MCF 10A (cell line): Measurements from ENCODE around the gene MORN1. TPM values are rescaled to one million over a fixed set of nuclear protein-coding genes. Genes with fewer than 3 reads are reported as not detected.

ENCODE experiments used
- BruUV-seq: library from RNA; stranded (reverse); fragments of 400-500 nt; replicated peaks from 2 replicates; lab custom pipeline; 2021; lab: Mats Ljungman, UMichigan
- CTCF ChIA-PET: fragments of 300-600 bp; sonication (Branson Sonifier 250); formaldehyde crosslinking; extraction: SDS; loops from one replicate; lab custom pipeline; 2021; ENCODE audit warnings: antibody characterized with exemption, inconsistent platforms; lab: Yijun Ruan, JAX
- POLR2A ChIA-PET: fragments of 300-600, 350-650 bp; sonication (Branson Sonifier 250); formaldehyde crosslinking; extraction: SDS; loops from one replicate; lab custom pipeline; 2020; ENCODE audit warnings: antibody characterized with exemption, inconsistent platforms; lab: Yijun Ruan, JAX
- DNase-seq: peaks from one replicate; pipeline ENCODE4 v3.0.0-alpha.2; 2018; ENCODE audit not compliant: unreplicated experiment
- H3K27ac Mint-ChIP-seq: one replicate; pipeline ENCODE4 v1.8.0; 2022; ENCODE audit warnings: mild to moderate bottlenecking, low read depth, mixed read lengths; ENCODE audit not compliant: unreplicated experiment
- H3K27me3 Mint-ChIP-seq: one replicate; pipeline ENCODE4 v1.8.0; 2022; ENCODE audit warnings: mixed read lengths; ENCODE audit not compliant: insufficient read depth, unreplicated experiment
- H3K36me3 Mint-ChIP-seq: one replicate; pipeline ENCODE4 v1.8.0; 2022; ENCODE audit warnings: mild to moderate bottlenecking, moderate library complexity, mixed read lengths; ENCODE audit not compliant: insufficient read depth, unreplicated experiment
- H3K4me1 Mint-ChIP-seq: one replicate; pipeline ENCODE4 v1.8.0; 2022; ENCODE audit warnings: mixed read lengths; ENCODE audit not compliant: insufficient read depth, unreplicated experiment
- H3K4me3 Mint-ChIP-seq: one replicate; pipeline ENCODE4 v1.8.0; 2022; ENCODE audit warnings: mild to moderate bottlenecking, moderate library complexity, mixed read lengths; ENCODE audit not compliant: unreplicated experiment
- H3K9me3 Mint-ChIP-seq: one replicate; pipeline ENCODE4 v1.8.0; 2022; ENCODE audit warnings: mixed read lengths; ENCODE audit not compliant: unreplicated experiment
- intact Hi-C: fragments of 100-400 bp; cut with micrococcal nuclease; formaldehyde crosslinking; loops from 2 replicates; pipeline ENCODE4 v1.14.1; 2022
- total RNA-seq: library from RNA; stranded (reverse); gene quantifications from 2 replicates; pipeline ENCODE4 v1.2.3, GENCODE V29; 2022
- TF ChIP-seq, protein P1 (sequence below): fragments of 200-600 bp; IDR thresholded peaks from one replicate; pipeline ENCODE4 v1.8.0; 2022; ENCODE audit warnings: antibody characterized with exemption, mild to moderate bottlenecking; ENCODE audit not compliant: unreplicated experiment

MORN1 gene
- total RNA-seq, 1 experiment from 2014 or later, result 19.4 TPM

DNA sequence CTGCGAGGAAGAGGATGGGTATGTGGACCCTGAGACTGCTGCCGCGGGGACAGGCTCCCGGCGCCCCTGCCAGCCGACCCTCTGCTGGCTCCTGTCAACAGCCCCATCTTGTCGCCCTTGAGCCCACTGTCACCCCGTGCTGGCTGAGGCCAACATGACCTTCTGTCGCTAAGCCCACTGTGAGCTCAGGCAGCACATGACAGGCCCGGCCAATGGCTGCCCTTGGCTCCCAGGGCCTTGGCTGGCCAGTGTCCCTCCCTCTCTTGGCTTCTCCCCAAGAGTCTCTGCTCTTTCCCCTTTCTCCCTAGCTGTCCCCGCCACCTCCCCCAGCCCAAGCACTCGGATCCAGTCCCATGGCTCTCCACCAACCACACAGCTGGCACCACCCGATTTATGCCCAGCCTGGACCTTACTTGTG lies 17.5 kb upstream of the MORN1 start:
- Mint-ChIP-seq H3K27ac (no peak overlapping the region), H3K4me3 (no peak overlapping the region), H3K9me3 (no peaks in the 10 kb centered on the region), H3K4me1 (peaks cover under 1% of the 10 kb centered on the region), H3K36me3 (peaks cover 22% of the 10 kb centered on the region), H3K27me3 (no peaks in the 10 kb centered on the region)
- intact Hi-C loops, result no loop called here
- no TSS peak for BruUV-seq
- no peak for DNase-seq
- POLR2A ChIA-PET, result interaction anchor here (0.6 to 1.5 kb wide), 2 partner anchors 15 to 1013 kb away, joined by 4 to 5 read pairs; no protein-coding TSS in a partner anchor
- TF ChIP-seq, protein P1, sequence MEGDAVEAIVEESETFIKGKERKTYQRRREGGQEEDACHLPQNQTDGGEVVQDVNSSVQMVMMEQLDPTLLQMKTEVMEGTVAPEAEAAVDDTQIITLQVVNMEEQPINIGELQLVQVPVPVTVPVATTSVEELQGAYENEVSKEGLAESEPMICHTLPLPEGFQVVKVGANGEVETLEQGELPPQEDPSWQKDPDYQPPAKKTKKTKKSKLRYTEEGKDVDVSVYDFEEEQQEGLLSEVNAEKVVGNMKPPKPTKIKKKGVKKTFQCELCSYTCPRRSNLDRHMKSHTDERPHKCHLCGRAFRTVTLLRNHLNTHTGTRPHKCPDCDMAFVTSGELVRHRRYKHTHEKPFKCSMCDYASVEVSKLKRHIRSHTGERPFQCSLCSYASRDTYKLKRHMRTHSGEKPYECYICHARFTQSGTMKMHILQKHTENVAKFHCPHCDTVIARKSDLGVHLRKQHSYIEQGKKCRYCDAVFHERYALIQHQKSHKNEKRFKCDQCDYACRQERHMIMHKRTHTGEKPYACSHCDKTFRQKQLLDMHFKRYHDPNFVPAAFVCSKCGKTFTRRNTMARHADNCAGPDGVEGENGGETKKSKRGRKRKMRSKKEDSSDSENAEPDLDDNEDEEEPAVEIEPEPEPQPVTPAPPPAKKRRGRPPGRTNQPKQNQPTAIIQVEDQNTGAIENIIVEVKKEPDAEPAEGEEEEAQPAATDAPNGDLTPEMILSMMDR, result no peak
- CTCF ChIA-PET, result no interaction called here

DNA sequence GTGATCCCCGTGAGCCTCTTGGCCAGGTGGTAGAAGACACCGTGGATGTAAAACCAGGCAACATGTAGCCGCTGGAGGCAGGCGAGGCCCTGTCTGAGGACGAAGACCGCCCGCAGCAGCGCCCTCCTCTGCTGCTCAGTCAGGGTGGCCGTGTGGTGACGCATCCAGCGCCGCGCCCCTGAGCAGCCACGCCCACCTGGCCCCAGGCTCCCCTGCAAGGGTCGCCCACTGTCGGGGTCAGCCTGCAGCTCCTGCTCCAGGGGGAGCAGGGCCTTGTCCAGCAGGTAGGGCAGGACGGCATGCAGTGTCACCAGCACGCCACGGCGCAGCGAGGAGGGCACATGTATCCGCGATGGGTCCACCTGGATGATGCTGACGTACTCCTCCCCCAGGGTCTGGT lies 17.1 kb upstream of the MORN1 start:
- no peak overlapping the region for H3K4me3 Mint-ChIP-seq
- no peaks in the 10 kb centered on the region for H3K4me1 Mint-ChIP-seq
- TF ChIP-seq, protein P1, result no peak
- ChIA-PET POLR2A (interaction anchor here (1.5 kb wide), 1 partner anchor 14 kb away, joined by 4 read pairs; no protein-coding TSS in a partner anchor), CTCF (interaction anchor here (0.5 kb wide), 1 partner anchor 80 kb away, joined by 3 read pairs; no protein-coding TSS in a partner anchor)
- BruUV-seq, result no TSS peak
- no peak for DNase-seq
- H3K27me3 Mint-ChIP-seq, result no peaks in the 10 kb centered on the region
- H3K27ac Mint-ChIP-seq, result no peak overlapping the region
- peaks cover 25% of the 10 kb centered on the region for H3K36me3 Mint-ChIP-seq
- intact Hi-C loops, result no loop called here
- H3K9me3 Mint-ChIP-seq, result no peaks in the 10 kb centered on the region

DNA sequence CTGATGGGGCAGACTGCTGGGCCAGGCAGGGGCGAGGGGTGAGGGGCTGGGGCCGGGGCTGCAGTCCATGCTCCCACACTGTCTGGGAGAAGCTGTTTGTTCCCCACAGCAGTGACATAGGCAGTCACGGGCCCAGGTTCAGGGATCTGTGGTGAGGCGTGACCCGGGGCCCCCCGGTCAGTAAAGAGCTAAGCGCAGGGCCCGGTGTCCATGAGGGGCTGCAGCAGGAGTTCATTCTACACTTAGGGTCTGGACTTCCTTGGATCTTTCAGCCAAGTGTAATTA lies 16.6 kb upstream of the MORN1 start:
- CTCF ChIA-PET, result interaction anchor here (0.5 kb wide), 1 partner anchor 81 kb away, joined by 3 read pairs; no protein-coding TSS in a partner anchor
- H3K4me1 Mint-ChIP-seq, result no peaks in the 10 kb centered on the region
- DNase-seq, result no peak
- POLR2A ChIA-PET, result interaction anchor here (0.6 to 1.5 kb wide), 2 partner anchors 14 to 71 kb away, joined by 3 to 4 read pairs; no protein-coding TSS in a partner anchor
- peaks cover 30% of the 10 kb centered on the region for H3K36me3 Mint-ChIP-seq
- TF ChIP-seq, protein P1, result no peak
- no peaks in the 10 kb centered on the region for H3K9me3 Mint-ChIP-seq
- no peaks in the 10 kb centered on the region for H3K27me3 Mint-ChIP-seq
- H3K4me3 Mint-ChIP-seq, result no peak overlapping the region
- H3K27ac Mint-ChIP-seq, result no peak overlapping the region
- intact Hi-C loops, result no loop called here
- BruUV-seq, result no TSS peak

DNA sequence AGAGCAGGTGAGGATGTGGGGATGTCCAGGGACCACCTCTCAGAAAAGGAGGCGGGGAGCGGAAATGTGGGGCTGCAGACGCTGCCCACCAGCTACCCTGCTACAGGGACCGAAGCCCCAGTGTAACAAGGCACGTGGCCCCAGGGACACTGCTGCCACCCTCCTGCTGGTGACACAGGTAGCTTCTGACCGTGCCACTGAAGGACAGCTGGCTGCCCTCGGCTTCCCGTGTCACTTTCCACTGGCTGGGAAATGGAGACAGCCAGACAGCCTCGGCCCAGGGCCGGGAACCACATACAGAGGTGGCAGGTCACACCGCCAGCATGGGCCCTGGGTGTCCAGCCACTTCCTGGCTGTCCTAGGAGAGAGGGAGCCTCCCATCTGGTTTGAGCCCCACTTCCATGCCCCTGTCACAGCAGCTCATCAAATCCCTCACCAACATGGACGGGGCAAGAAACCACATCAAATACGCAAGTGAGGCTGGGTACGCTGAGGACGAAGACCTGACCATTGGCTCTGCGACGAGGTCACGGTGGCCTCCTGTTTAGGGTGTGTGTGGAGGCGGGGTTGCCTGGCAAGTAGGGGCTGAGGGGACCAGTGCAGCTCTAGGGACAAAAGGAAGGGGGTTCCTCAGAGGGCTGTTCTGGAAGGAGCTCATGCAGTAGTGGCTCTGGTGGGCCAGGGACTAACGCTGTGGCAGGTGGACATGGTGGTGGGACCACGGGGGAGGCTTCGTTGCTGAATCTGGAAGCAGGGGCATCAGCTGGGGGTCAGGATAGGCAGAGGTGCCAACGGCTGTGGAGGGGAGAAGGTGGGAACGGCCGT lies 16.0 kb upstream of the MORN1 start:
- Mint-ChIP-seq H3K27me3 (no peaks in the 10 kb centered on the region), H3K4me1 (no peaks in the 10 kb centered on the region), H3K36me3 (peaks cover 36% of the 10 kb centered on the region), H3K9me3 (no peaks in the 10 kb centered on the region), H3K27ac (no peak overlapping the region), H3K4me3 (no peak overlapping the region)
- TF ChIP-seq, protein P1, result no peak
- ChIA-PET CTCF (interaction anchor here (0.6 to 0.8 kb wide), 2 partner anchors 212 to 858 kb away, joined by 3 read pairs; no protein-coding TSS in a partner anchor), POLR2A (interaction anchor here (0.6 to 1.5 kb wide), 3 partner anchors 11 to 72 kb away, joined by 3 to 5 read pairs (median 4); no protein-coding TSS in a partner anchor)
- BruUV-seq, result no TSS peak
- intact Hi-C loops, result no loop called here
- DNase-seq, result no peak
